ENCODE results near the gene SUPV3L1.

DNA sequence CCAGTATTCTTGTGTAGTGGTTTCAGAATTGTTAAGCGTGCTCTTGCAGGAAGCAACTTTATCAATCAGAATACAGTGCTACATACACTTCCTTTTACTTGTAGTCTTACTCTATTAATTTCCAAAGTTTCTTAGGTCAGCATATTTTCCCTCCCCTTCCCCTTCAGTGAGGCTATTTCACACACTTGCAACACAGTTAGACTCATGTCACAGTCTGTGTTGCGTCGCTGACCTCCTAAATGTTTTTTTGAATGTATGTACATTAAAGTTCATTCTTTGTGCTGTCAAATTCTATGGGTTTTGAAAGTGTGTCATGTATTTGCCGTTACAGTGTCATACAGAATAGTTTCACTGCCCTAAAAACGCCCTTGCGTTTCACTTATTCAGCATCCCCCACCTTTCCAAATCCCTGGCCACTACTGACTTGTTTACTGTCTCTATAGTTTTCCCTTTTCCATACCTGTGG, 34.7 kb downstream of the SUPV3L1 start:
- TF ChIP-seq, protein P1, sequence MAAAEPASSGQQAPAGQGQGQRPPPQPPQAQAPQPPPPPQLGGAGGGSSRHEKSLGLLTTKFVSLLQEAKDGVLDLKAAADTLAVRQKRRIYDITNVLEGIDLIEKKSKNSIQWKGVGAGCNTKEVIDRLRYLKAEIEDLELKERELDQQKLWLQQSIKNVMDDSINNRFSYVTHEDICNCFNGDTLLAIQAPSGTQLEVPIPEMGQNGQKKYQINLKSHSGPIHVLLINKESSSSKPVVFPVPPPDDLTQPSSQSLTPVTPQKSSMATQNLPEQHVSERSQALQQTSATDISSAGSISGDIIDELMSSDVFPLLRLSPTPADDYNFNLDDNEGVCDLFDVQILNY (CRISPR knock-in tag; IDR thresholded peaks at IDR 0.05) = no peak
- TF ChIP-seq ESRRA (IDR thresholded peaks at IDR 0.05; ENCODE audit: borderline replicate concordance, low read depth) = no peak
- TF ChIP-seq, protein P2, sequence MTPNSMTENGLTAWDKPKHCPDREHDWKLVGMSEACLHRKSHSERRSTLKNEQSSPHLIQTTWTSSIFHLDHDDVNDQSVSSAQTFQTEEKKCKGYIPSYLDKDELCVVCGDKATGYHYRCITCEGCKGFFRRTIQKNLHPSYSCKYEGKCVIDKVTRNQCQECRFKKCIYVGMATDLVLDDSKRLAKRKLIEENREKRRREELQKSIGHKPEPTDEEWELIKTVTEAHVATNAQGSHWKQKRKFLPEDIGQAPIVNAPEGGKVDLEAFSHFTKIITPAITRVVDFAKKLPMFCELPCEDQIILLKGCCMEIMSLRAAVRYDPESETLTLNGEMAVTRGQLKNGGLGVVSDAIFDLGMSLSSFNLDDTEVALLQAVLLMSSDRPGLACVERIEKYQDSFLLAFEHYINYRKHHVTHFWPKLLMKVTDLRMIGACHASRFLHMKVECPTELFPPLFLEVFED (CRISPR knock-in tag; conservative IDR thresholded peaks at IDR 0.05) = no peak

Data from K562 (cell line).